Prostate gland (tissue), 2 donors: ENCODE measurements around the gene RBM20.

Experiments
- CTCF ChIP-seq, 4 experiments: fragments of 200-600 bp in 2 of 4; fragments of 450-650 bp in 2 of 4; sonication (generic) in 2 of 4; IDR thresholded peaks; 1 replicate in 3 of 4; 2 replicates in 1 of 4; pipeline ENCODE4 v1.5.1; 2016 to 2019; ENCODE audit warnings: antibody characterized with exemption in 4 of 4, mild to moderate bottlenecking in 2 of 4, moderate library complexity in 2 of 4
- POLR2A ChIP-seq: fragments of 450-650 bp; IDR thresholded peaks from one replicate; pipeline ENCODE4 v1.6.1; 2016; ENCODE audit warnings: antibody characterized with exemption, mild to moderate bottlenecking
- POLR2AphosphoS5 ChIP-seq: sonication (generic); formaldehyde crosslinking; IDR thresholded peaks from one replicate; pipeline ENCODE4 v1.6.1; 2017; ENCODE audit warnings: antibody characterized with exemption

GRCh38 chr10:110821508-110821907, 177.4 kb downstream of the RBM20 start:
- no peak for TF ChIP-seq POLR2A
- no peak for TF ChIP-seq CTCF (IDR thresholded peaks at IDR 0.05)
- TF ChIP-seq POLR2AphosphoS5: no peak
